ENCODE measurements around the gene SLC38A2.

DNA sequence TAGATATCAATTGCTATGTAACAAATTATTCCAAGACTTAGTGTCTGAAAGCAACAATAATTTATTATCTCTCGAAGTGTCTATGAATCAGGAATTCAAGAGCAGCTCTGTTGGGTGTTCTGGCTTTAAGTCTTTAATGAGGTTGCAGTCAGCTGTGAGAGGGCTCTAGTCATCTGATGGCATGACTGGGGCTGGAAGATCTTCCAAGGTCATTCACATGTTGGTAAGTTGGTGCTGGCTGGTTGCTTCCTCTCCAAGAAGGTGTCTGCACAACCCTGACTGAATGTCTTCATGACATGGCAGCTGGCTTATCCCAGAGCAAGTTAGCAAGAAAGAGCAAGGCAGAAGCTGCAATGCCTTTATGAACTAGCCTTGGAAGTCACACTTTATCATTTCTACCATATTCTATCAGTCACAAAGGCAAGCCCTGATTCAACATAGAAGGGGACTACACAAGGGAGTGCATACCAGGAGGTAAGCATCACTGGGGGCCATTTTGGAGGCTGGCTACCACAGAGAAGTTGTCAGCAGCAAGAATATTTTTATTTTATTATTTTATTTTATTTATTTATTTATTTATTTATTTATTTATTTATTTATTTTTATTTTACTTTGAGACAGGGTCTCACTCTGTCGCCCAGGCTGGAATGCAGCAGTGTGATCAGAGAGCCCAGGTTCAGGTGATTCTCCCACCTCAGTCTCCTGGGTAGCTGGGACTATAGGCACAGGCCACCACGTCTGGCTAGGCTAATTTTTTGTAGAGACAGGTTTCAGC is 7.6 kb upstream of the SLC38A2 start:
- no peak for TF ChIP-seq CTCF (IDR thresholded peaks at IDR 0.05)
- TF ChIP-seq POLR2A (IDR thresholded peaks at IDR 0.05): no peak
- TF ChIP-seq EP300 (IDR thresholded peaks at IDR 0.05): no peak
